Measurements from ENCODE around the gene P2RY6. TPM values are rescaled to one million over a fixed set of nuclear protein-coding genes. Genes with fewer than 3 reads are reported as not detected.

The P2RY6 gene
- total RNA-seq, 1 experiment from 2014 or later: not detected

GRCh38 chr11:73233211-73233610 is 38.9 kb upstream of the P2RY6 start:
- Histone ChIP-seq H3K23ac (ENCODE audit: insufficient read length, low read depth, low read length) (no peak overlapping the region), H2AFZ (ENCODE audit: low read length) (no peak overlapping the region), H3K79me1 (ENCODE audit: insufficient read depth, low read depth, low read length, poor library complexity, severe bottlenecking) (no peaks in the 10 kb centered on the region), H3K27me3 (ENCODE audit: insufficient read depth, low read length) (no peaks in the 10 kb centered on the region), H3K14ac (ENCODE audit: insufficient read depth, low read length) (no peak overlapping the region), H3K27ac (ENCODE audit: insufficient read length, low read depth, low read length) (no peak overlapping the region), H2BK12ac (ENCODE audit: insufficient read length, low read depth, low read length) (no peak overlapping the region), H2BK20ac (ENCODE audit: low read depth, low read length, poor library complexity, severe bottlenecking) (no peak overlapping the region), H2AK5ac (ENCODE audit: insufficient read length, low read length) (no peak overlapping the region), H3K4ac (ENCODE audit: low read depth, low read length) (no peak overlapping the region), H4K20me1 (ENCODE audit: control insufficient read depth, insufficient read depth, insufficient read length) (no peaks in the 10 kb centered on the region), H3K56ac (ENCODE audit: insufficient read length, low read depth, low read length) (no peak overlapping the region), H2BK15ac (ENCODE audit: low read depth, low read length) (no peak overlapping the region), H4K8ac (replicated peaks; ENCODE audit: insufficient read length, low read depth, low read length) (no peak overlapping the region), H4K5ac (ENCODE audit: insufficient read length, low read depth, low read length) (no peak overlapping the region), H2BK120ac (ENCODE audit: low read depth, low read length, poor library complexity, severe bottlenecking) (no peak overlapping the region), H3K9ac (ENCODE audit: extremely low read depth, insufficient read length, low read length) (no peak overlapping the region), H3K79me2 (ENCODE audit: insufficient read depth, low read length) (no peaks in the 10 kb centered on the region), H3K4me1 (ENCODE audit: insufficient read depth, low read length) (peaks cover 9% of the 10 kb centered on the region; the same call in 1 of the 2 replicates), H3K9me3 (ENCODE audit: control insufficient read depth, low read depth, low read length) (no peaks in the 10 kb centered on the region), H3K4me2 (ENCODE audit: insufficient read depth, insufficient read length, low read length) (no peak overlapping the region), H3K23me2 (ENCODE audit: insufficient read length, low read depth, low read length, poor library complexity, severe bottlenecking) (no peaks in the 10 kb centered on the region), H3T11ph (ENCODE audit: low read length) (no peak overlapping the region), H3K18ac (ENCODE audit: insufficient read length, low read depth, low read length) (no peak overlapping the region), H4K91ac (ENCODE audit: insufficient read length, low read depth, low read length) (no peak overlapping the region), H2BK5ac (ENCODE audit: insufficient read length, low read length) (no peak overlapping the region)
- Mint-ChIP-seq H3K9me3 (no peaks in the 10 kb centered on the region), H3K4me3 (no peak overlapping the region), H3K27me3 (ENCODE audit: low read depth) (peaks cover 3% of the 10 kb centered on the region; the same call in 1 of the 2 replicates), H3K4me1 (peaks cover 16 to 21% of the 10 kb centered on the region in 2 experiments), H3K27ac (no peak overlapping the region), H3K36me3 (ENCODE audit: insufficient read depth in 1 of 3, low read depth in 3 of 3) (no peaks in the 10 kb centered on the region)
- no peak for TF ChIP-seq CTCF (conservative IDR thresholded peaks at IDR 0.05)
- peak; percentile 9 for DNase-seq

Data from H9 (cell line).